H1 (cell line): ENCODE measurements around the gene LIX1L.

ENCODE experiments used
- EP300 ChIP-seq, 2 experiments: IDR thresholded peaks; 1 replicate in 1 of 2; 2 replicates in 1 of 2; pipeline ENCODE4 v1.6.1; 2011 to 2012; ENCODE audit warnings: low read depth in 2 of 2, low read length in 2 of 2, mild to moderate bottlenecking in 2 of 2, borderline replicate concordance in 1 of 2, inconsistent platforms in 1 of 2, moderate library complexity in 1 of 2
- POLR2AphosphoS5 ChIP-seq: IDR thresholded peaks from 2 replicates; pipeline ENCODE4 v1.6.1; 2011; ENCODE audit warnings: low read depth, low read length
- RFX5 ChIP-seq: IDR thresholded peaks from 2 replicates; pipeline ENCODE4 v1.6.1; 2011; ENCODE audit warnings: low read depth, low read length, improper control_type of control experiment, borderline replicate concordance
- SRF ChIP-seq: IDR thresholded peaks from 2 replicates; pipeline ENCODE4 v1.6.1; 2011; ENCODE audit warnings: mild to moderate bottlenecking, low read depth, low read length, moderate library complexity
- TF ChIP-seq, protein P1 (sequence below), 3 experiments: IDR thresholded peaks; 1 replicate in 2 of 3; 2 replicates in 1 of 3; pipeline versions ENCODE4 v1.5.1 to v1.6.1; 2011; ENCODE audit warnings: low read length in 3 of 3, mild to moderate bottlenecking in 3 of 3, inconsistent platforms in 2 of 3, low read depth in 1 of 3, moderate library complexity in 1 of 3; ENCODE audit not compliant: insufficient read depth in 1 of 3; ENCODE audit errors: control extremely low read depth in 1 of 3

DNA sequence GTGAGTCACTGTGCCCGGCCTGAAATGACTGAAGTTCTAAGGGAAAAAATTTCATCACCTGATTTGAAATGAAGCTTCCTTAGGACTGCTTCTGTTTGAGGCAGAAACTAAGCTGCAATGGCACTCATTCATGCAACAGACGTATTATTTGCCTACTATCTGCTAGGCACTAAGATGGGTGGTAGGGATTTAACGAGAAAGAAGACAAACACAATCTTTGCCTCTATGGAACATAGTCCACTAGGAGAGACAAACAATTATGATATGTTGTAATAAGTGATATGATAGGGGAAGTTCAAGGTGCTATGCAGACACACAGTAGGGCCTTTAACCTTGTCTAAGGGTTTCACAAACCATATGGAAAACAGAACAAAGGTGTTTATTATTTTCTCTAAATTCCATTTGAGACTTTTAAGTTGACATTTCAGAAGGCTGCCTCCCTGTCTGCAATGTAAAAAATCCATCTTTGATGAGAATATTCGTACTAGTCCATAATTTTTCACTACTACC lies 11.3 kb downstream of the LIX1L start:
- no peak for TF ChIP-seq RFX5
- TF ChIP-seq, protein P1, sequence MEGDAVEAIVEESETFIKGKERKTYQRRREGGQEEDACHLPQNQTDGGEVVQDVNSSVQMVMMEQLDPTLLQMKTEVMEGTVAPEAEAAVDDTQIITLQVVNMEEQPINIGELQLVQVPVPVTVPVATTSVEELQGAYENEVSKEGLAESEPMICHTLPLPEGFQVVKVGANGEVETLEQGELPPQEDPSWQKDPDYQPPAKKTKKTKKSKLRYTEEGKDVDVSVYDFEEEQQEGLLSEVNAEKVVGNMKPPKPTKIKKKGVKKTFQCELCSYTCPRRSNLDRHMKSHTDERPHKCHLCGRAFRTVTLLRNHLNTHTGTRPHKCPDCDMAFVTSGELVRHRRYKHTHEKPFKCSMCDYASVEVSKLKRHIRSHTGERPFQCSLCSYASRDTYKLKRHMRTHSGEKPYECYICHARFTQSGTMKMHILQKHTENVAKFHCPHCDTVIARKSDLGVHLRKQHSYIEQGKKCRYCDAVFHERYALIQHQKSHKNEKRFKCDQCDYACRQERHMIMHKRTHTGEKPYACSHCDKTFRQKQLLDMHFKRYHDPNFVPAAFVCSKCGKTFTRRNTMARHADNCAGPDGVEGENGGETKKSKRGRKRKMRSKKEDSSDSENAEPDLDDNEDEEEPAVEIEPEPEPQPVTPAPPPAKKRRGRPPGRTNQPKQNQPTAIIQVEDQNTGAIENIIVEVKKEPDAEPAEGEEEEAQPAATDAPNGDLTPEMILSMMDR (IDR thresholded peaks at IDR 0.05; ENCODE audit: control extremely low read depth in 1 of 3, insufficient read depth in 1 of 3, low read depth in 1 of 3, low read length in 3 of 3): no peak
- no peak for TF ChIP-seq POLR2AphosphoS5
- no peak for TF ChIP-seq EP300 (IDR thresholded peaks at IDR 0.05; ENCODE audit: borderline replicate concordance in 1 of 2, low read depth in 2 of 2, low read length in 2 of 2)
- no peak for TF ChIP-seq SRF
